Renal cortical epithelial cell (primary cell): Measurements from ENCODE around the gene STRBP. TPM values are rescaled to one million over a fixed set of nuclear protein-coding genes. Genes with fewer than 3 reads are reported as not detected.
A peak's percentile ranks its signal among the peaks of the same experiment; 100 is the strongest.
"Not testable (repeated sequence)": the region's sequence is repeated elsewhere in the genome, so short reads cannot be mapped to it uniquely, and the experiment has no call there.

Source experiments
- DNase-seq: peaks from one replicate; pipeline ENCODE4 v3.0.0-alpha.2; 2011; ENCODE audit warnings: low read depth
- total RNA-seq: library from RNA; depleted of rRNA; stranded (reverse); fragments of >200 nt; gene quantifications from 2 replicates; pipeline ENCODE4 v1.2.3, GENCODE V29; 2014

Gene STRBP
- total RNA-seq, 1 donor from 2014 or later = 23.8 TPM

- DNase-seq = no peak
Observed at GRCh38 chr9:123191680-123192079, 76.7 kb downstream of the STRBP start.

- no peak for DNase-seq
Observed at GRCh38 chr9:123191260-123191659, 77.1 kb downstream of the STRBP start.

GRCh38 chr9:123187131-123187530, 81.3 kb downstream of the STRBP start:
- DNase-seq = no peak

GRCh38 chr9:123186029-123186428, 82.4 kb downstream of the STRBP start:
- not testable (repeated sequence) for DNase-seq

- DNase-seq = no peak
Observed at GRCh38 chr9:123176949-123177348, 91.4 kb downstream of the STRBP start.

GRCh38 chr9:123175854-123176629, 92.3 kb downstream of the STRBP start:
- peak; percentile 86 for DNase-seq

GRCh38 chr9:123174887-123175518, 93.4 kb downstream of the STRBP start:
- DNase-seq = no peak

GRCh38 chr9:123174079-123174478, 94.3 kb downstream of the STRBP start:
- no peak for DNase-seq

- DNase-seq = no peak
Observed at GRCh38 chr9:123169926-123170325, 98.5 kb downstream of the STRBP start.

- no peak for DNase-seq
Observed at GRCh38 chr9:123168586-123168985, 99.8 kb downstream of the STRBP start.

GRCh38 chr9:123167474-123167873, 100.9 kb downstream of the STRBP start:
- no peak for DNase-seq

- DNase-seq = no peak
Observed at GRCh38 chr9:123165813-123166212, 102.6 kb downstream of the STRBP start.

GRCh38 chr9:123164285-123164684, 104.1 kb downstream of the STRBP start:
- no peak for DNase-seq

GRCh38 chr9:123162791-123163345, 105.5 kb downstream of the STRBP start:
- no peak for DNase-seq

GRCh38 chr9:123162360-123162759, 106.0 kb downstream of the STRBP start:
- DNase-seq = no peak

GRCh38 chr9:123157221-123157620, 111.2 kb downstream of the STRBP start:
- no peak for DNase-seq

GRCh38 chr9:123150708-123151503, 117.5 kb downstream of the STRBP start:
- DNase-seq = no peak

- no peak for DNase-seq
Observed at GRCh38 chr9:123149067-123149466, 119.3 kb downstream of the STRBP start.

- no peak for DNase-seq
Observed at GRCh38 chr9:123138163-123138562, 130.2 kb downstream of the STRBP start.

- no peak for DNase-seq
Observed at GRCh38 chr9:123135430-123135829, 133.0 kb downstream of the STRBP start.

- no peak for DNase-seq
Observed at GRCh38 chr9:123132696-123133095, 135.7 kb downstream of the STRBP start.

GRCh38 chr9:123131993-123132392, 136.4 kb downstream of the STRBP start:
- DNase-seq = no peak
